ENCODE data around the gene RAB7B.
"Not testable (repeated sequence)": the region's sequence is repeated elsewhere in the genome, so short reads cannot be mapped to it uniquely, and the experiment has no call there.

RAB7B gene

DNA sequence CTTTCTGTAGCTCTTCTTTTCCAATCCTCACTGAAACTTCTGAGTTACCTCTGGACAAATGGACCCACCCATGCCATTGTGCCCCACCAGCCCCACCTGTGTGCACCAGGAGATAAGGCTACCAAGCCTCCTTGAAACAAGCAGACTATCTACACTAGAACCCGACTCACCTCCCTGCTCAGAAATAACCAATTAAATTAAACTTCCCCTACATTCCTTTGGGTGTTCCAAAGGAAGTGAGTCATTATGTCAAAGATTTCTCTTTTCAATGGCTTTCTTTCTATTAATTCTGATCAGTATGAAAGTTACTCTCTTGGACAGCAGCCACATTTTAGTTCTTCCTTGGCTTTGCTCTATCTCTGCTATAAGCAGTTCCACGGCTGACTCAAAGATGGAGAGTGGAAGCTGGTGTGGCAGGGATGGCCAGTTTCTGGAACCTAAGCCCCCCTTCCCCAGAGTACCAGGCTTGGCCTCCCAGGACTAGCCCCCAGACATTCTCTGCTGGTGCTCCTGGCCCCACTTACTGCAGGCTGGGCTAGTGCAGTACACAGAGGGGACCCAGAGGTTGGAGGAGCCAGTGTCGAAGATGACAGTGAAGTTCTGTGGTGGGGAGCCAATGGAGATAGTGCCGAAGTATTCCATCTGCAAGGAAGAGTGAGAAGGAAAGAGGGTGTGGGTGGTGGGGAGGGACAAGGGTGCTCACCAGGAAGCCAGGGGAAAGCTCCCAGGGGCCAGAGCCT, 18.6 kb upstream of the RAB7B start:
- DNase-seq = no peak

DNA sequence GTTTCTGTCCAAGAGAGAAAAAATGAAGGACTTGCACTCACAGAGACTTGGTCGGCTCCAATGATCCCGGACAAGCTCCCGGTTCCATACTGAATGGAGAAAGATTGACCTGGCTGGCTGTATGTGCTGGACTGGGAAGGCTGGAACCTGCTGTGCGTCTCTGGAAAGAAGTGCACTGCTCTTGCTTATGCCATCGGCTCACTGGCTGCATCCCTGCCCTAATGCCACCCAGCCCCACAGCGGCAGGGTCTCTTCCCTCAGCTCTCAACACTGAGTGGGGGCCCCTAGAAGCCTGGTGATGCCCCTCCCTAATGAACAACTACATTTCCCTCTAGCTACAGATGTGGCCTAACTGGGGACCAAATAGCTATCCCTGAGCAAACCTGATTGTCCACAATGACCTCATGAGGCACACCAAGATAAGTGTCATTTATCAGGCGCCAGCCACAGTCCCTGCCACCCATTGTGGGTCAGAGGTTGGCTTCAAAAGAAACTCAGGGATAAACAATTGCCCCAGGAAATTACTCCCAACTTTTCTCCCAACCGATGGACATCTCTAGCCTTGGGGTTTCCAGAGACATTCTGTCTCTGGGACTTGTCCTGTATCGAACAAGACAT, 17.9 kb upstream of the RAB7B start:
- no peak for DNase-seq

- no peak for DNase-seq
Observed at GRCh38 chr1:206020393-206021007, 17.3 kb upstream of the RAB7B start.

- DNase-seq = no peak
Observed at GRCh38 chr1:206015071-206015470, 11.9 kb upstream of the RAB7B start.

DNA sequence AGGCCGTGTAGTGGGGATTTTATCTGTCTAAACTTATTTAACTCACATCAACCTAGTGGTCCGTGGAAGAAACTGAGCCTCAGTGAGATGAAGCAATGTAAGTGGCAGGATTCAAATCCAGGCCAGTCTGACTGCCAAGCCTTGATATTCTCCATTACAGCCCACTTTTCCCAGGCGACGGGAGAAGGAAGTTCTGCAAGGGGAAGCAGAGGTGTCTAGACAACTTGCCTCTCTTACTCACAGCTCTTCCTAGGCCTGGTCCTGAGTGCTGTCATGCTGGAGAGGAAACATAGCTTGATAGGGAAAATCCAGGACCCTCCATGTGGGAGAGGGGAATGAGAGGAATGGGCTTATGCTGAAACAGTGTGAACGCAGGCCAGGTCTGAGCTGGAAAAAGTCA, 11.4 kb upstream of the RAB7B start:
- DNase-seq = no peak

DNA sequence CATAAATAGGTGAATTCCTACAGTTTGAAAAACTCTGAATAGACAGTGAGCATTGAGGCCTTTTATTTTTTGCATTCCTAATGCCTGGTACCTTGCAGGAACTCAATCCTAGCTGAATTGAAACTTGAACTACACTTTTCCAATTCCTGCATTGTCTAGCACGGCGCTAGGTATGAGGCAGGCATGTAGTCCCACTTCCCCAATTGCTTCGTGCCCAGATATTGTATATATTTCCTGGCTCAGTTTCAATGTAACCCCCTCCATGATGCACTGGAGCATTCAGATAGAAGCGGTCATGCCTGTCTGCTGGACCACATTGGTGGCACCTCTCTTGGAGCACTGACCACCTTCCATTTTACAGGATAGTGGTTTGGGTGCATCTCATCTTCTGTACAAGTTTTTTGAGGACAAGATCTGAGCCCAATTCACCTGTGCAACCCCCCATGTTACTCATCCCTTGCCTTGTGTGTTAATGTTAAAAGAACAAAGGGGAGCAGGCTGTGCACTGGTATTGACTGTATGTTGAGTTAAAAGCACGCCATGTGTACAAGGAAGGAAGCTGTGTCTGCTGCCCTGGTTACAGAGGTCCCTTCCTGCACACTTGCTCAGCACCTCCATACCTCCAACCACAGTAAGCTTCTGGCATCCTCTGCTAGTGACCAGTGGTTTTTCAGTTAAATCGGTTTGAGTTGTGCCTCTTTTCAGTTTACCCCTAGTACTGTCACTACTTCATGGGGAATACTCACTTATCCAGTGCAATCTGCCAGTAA, 10.0 kb upstream of the RAB7B start:
- DNase-seq = no peak

DNA sequence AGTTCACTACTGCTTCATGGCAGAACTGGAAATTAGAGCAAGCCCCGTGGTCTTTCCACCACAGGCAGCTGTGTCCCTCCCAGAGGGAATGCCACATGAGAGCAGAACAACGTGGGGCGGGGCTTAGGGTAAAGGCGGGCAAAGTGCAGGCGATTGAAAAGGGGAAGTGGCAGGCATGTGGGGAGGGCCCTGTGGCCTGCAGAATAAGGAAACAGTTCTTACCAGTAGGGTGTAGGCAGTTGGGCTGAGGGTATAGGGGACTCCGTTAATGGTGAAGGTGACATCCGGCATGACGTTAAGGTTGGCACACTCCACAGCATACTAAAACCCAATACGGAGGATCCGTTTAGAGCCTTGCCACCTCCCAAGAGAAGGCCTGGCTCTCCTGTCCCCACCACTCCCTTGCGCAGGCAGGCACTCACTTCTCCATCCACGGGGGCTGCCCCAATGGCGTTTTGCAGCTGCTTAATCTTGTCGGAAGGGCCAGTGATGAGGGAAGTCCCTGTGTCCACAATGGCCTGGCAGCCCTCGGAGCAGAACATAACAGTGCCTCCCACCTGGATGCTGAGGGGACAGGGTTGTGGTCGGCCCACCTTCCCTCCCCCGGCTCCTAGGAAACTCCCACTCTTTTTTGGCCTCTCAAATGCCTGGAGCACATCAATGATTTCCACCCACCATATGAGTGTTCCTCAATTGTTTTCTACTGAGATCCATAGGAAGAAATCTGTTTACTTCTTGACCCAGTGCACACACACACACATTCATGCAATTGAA, 9.1 kb upstream of the RAB7B start:
- peak; percentile 31 for DNase-seq

- DNase-seq = peak; percentile 31
Observed at GRCh38 chr1:206011057-206011456, 7.9 kb upstream of the RAB7B start.

- DNase-seq = no peak
Observed at GRCh38 chr1:206010060-206010459, 6.9 kb upstream of the RAB7B start.

GRCh38 chr1:206006946-206007345, 3.8 kb upstream of the RAB7B start:
- no peak for DNase-seq

DNA sequence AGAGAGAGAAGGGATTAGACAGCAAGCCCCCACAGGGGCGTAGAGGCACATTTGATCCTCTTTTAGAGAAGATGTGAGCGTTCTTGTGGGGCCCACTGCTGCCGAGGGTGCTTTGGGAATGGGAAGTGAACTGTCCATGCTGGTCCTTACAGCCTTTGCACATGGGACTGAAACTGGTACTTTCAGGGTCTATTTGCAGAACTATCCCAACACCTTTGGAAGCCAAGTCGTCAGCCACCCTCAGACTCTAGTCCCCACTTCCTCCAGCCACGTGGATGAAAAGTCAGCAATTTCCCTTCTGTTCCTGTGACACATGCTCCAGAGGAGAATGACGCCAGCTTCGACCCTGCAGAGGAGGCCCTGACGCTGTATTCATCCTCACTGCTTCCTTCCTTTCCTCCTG, 2.6 kb upstream of the RAB7B start:
- DNase-seq = no peak

DNA sequence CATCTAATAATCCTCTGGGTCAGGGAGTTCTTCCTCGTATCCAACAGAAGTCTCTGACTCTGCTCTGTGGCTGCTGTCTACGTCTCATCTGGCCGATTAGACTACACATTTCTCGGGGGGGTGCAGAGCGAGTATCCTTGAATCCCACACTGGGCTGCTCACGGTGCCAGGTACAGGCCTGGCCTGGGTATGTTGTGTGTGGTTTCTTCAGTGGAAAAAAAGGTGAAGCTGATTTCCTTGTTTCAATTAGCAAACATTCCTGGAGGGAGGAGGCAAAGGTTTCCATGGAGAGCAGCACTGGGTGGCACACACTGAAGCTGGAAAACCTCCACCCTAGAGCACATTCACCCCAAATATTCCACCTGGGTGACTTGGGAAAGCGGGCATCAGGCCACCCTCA, 2.0 kb upstream of the RAB7B start:
- no peak for DNase-seq

DNA sequence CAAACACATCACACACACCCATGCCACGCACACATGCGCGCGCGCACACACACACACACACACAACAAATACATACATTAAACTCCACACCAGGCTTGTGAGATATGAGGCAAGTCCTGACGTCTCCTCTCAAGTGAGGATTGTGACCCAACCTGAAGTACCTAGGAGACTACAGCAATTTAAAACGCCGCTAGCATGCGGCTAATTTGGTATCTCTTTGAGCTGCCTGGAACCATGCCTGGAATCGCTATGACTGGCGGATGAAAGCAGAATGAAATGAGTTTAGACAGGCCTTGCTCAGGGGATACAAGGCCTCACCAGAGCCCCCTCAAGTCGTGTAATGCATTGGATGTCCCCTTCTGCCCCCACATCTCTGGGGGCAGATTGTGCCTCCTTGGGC, 1.6 kb upstream of the RAB7B start:
- DNase-seq = no peak

DNA sequence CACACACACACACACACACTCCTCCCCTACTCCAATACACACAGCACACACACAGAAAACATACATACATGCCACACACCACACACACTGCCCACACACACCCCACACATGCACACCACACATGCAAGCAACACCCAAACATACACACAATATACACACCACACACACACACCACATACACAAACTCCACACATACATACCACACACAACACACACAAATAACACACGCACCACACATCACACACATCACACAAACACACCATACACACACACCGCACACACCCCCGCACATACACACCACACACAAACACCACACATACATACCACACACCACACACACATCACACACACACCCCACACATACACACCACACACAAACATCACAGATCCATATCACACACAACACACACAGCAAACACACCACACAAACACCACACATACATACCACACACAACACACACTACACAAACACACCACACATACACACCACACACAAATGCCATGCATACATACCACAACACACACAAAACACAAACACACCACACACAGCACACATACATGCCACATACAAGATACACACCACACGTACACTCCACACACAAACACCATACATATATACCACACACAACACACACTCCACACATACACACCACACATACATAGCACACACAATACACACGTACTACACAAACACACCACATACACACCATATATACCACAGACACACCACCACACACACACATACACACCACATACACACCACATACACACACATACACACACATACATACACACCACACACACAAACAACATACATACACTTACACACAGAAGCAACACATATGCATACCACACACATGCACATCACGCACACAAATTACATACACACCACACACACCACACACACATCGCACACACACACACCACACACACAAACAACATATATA, 932 bp upstream of the RAB7B start:
- no peak for DNase-seq

DNA sequence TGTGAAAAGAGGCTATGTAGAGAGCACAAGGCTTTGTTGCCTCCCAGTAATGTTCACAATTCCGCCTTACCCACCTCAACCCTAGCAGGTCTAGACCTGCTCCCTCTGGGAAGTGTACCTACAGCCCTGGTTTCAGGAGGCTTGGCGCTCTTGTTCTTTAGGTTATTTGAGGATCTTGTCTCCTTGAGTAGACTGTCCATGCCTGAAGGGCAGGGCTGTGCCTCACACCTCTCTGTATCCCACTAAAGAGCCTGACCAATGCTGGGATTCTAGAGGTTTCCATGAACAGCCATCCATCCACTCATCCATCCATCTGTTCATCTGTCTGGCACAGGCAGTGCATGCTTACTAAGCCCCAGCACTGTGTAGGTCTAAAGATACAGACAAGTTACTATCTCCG, 1.0 kb downstream of the RAB7B start:
- DNase-seq = no peak

DNA sequence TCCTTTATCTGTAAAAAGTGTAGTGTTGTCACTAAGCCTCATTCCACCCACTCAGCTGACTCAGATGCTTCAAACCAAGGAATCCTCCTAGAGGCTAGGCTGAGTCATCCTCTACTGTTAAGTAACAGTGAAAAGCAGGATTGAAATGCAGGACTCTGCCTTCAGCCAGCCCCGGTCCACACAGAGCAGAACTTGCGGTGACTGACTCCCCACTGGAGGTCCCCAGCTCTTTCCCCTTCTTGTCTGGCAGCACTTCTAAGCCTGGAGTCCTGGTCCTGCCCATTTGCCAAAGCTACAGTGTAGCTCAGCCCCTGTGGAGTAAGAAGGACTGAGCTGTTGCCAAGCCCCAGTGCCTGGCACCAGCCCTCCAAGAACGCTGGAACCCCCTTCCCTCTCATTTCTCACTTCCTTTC, 1.7 kb downstream of the RAB7B start:
- peak; percentile 63 for DNase-seq

- DNase-seq = peak; percentile 64
Observed at GRCh38 chr1:206000641-206001339, 2.4 kb downstream of the RAB7B start.

GRCh38 chr1:205998457-205999241, 4.5 kb downstream of the RAB7B start:
- DNase-seq = no peak

GRCh38 chr1:205996641-205997040, 6.6 kb downstream of the RAB7B start:
- not testable (repeated sequence) for DNase-seq

- no peak for DNase-seq
Observed at GRCh38 chr1:205994346-205994745, 8.8 kb downstream of the RAB7B start.

All from activated CD4-positive, alpha-beta T cell treated with anti-CD3 and anti-CD28 coated beads for 48 hours (primary cell).